GM13977 (cell line): ENCODE data around the gene DDX54.
"Not testable (repeated sequence)": the region's sequence is repeated elsewhere in the genome, so short reads cannot be mapped to it uniquely, and the experiment has no call there.

Source experiments
- DNase-seq: peaks from one replicate; pipeline ENCODE4 v3.0.0; 2012; ENCODE audit warnings: low spot score
- in situ Hi-C: fragments of 300-500 bp; cut with MboI; formaldehyde crosslinking; loops from one replicate; pipeline ENCODE4 v1.12.0; 2022; ENCODE audit warnings: low sequenced_read_pairs, low pct_unique_long_range_greater_than_20kb, mixed read lengths, inconsistent platforms; ENCODE audit not compliant: unreplicated experiment
- TF ChIP-seq, protein P1 (sequence below): IDR thresholded peaks from 2 replicates; pipeline ENCODE4 v1.5.1; 2012; ENCODE audit warnings: mild to moderate bottlenecking, control low read depth; ENCODE audit not compliant: insufficient read depth; ENCODE audit errors: extremely low read depth, missing control alignments

The DDX54 gene

DNA sequence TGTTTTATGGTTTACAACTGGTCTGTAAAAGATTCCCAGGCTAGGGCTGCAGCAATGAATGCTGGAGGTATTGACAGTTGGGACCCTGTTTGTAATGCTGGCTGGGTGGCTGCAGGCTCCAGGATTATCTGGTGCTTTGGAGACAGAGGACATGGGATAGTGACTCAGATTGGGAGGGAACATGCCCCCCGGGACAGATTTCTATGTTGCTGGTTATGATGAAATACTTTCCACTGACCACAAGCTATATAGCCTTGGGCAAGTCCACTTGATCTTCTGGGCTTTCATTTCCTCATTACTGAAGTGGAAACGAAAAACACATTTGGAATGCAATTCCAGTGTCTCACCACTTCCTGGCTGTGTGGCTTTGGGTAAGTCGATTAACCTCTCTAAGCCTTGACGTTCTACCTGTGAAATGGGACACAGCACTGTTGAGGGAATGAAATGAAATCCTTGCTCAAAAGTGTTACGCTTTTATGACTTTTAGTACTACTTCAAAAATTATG lies 29.7 kb upstream of the DDX54 start:
- no peak for DNase-seq
- TF ChIP-seq, protein P1, sequence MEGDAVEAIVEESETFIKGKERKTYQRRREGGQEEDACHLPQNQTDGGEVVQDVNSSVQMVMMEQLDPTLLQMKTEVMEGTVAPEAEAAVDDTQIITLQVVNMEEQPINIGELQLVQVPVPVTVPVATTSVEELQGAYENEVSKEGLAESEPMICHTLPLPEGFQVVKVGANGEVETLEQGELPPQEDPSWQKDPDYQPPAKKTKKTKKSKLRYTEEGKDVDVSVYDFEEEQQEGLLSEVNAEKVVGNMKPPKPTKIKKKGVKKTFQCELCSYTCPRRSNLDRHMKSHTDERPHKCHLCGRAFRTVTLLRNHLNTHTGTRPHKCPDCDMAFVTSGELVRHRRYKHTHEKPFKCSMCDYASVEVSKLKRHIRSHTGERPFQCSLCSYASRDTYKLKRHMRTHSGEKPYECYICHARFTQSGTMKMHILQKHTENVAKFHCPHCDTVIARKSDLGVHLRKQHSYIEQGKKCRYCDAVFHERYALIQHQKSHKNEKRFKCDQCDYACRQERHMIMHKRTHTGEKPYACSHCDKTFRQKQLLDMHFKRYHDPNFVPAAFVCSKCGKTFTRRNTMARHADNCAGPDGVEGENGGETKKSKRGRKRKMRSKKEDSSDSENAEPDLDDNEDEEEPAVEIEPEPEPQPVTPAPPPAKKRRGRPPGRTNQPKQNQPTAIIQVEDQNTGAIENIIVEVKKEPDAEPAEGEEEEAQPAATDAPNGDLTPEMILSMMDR, result no peak
- in situ Hi-C loops, result no loop called here

DNA sequence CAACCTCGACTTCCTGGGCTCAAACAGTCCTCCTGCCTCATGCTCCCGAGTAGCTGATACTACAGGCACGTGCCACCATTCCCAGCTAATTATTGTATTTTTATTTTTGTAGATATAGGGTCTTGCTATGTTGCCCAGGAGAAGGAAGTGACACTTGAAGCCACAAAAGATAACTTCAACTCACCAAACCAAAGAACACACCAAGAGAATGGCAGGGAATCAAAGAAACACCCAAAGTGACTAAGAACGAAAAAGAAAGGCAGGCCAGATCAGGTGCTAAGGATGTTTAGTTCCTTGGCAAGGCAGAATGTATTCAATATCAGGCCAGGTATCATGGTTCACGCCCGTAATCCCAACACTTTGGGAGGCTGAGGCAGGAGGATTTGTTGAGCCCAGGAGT lies 25.9 kb upstream of the DDX54 start:
- in situ Hi-C loops, result no loop called here
- no peak for DNase-seq
- TF ChIP-seq, protein P1, result no peak

DNA sequence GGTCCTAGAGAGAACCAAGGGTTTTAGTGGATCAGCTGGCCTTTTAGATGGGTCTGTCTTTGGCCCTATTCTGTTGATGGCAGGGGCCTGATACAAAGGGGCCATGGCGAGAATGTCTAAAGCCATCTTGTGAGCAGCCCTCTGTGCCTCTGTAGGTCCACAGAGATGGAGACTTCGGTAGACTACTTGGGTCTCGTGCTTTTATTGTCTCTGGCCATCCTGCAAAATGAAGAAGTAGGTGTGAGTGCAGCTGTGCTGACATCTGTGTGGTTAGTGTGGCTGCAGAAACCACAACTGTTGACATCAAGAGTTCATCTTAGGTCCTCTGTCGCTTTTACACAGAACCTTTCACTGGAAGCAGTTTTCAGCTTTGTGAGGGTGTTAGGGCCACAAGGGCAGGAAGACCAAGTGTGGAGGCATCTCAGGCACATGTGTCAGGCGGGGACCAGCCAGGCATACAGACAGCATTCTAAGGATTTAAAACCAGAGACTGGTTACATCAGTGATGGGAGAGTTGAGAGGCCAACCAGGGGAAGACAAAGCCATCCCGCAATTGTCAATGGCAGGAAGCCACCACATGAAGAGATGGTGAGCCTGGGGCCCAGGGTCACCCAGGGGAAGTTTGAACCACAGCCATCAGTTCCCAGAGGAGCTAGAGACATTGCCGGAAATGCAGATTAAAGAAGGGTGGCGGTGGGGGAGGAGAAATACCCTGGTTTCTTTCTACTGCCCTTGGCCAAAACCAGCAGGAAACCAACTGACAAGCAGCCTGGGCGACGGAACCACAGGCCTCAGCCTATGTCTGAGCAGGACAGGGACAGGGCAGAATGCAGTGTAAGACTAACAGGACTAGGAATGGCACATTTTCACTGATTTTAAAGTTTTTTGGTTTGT lies 23.0 kb upstream of the DDX54 start:
- TF ChIP-seq, protein P1, result no peak
- in situ Hi-C loops, result no loop called here
- peak; percentile 84 for DNase-seq

DNA sequence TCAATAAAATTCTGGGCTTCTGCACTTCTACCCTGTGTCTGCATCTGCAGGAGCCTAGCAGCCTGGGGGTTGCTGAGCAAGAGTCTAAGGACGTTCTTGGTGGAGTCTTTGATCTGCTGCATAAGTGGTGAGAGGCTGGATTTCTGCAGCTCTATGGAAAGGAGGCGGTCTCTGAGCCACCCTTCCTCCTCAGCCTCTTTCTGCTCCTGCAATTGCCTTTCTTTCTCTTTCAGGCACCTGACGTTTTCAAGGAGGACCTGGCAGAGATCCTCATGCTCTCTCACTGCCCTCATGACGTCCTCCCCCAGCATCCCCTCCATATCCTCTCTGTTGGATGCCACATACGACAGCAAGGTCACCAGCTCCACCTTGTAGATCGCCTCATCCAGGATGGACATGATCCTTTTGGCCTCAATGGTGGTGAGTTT lies 22.3 kb upstream of the DDX54 start:
- in situ Hi-C loops, result no loop called here
- DNase-seq, result no peak
- TF ChIP-seq, protein P1, result no peak

DNA sequence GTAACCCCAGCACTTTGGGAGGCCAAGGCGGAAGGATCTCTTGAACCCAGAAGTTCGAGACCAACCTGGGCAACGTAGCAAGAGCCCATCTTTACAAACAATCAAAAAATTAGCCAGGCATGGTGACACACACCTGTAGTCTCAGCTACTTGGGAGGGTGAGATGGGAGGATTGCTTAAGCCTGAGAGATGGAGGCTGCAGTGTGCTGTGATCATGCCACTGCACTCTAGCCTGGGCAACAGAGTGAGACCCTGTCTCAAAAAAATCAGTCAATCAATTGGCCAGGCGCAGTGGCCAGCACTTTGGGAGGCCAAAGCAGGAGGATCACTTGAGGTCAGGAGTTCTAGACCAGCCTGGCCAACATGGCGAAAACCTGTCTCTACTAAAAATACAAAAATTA lies 21.5 kb upstream of the DDX54 start:
- DNase-seq, in situ Hi-C loops: not testable (repeated sequence)

DNA sequence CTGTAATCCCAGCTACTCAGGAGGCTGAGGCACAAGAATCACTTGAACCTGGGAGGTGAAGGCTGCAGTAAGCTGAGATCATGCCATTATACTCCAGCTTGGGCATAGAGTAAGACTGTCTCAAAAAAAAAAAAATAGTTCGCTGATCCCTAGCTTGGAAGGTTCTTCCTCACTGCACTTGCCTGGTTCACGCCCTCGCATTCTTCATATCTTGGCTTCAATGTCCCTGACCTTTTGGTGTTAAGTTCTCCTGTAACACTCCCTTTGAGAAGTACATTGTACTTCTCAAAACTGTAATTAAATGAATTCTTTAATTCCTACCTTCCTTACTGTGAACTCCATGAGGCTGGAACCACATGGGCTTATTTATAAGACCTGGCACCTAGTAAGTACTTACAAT lies 19.5 kb upstream of the DDX54 start:
- TF ChIP-seq, protein P1, result no peak
- in situ Hi-C loops, result no loop called here
- no peak for DNase-seq

DNA sequence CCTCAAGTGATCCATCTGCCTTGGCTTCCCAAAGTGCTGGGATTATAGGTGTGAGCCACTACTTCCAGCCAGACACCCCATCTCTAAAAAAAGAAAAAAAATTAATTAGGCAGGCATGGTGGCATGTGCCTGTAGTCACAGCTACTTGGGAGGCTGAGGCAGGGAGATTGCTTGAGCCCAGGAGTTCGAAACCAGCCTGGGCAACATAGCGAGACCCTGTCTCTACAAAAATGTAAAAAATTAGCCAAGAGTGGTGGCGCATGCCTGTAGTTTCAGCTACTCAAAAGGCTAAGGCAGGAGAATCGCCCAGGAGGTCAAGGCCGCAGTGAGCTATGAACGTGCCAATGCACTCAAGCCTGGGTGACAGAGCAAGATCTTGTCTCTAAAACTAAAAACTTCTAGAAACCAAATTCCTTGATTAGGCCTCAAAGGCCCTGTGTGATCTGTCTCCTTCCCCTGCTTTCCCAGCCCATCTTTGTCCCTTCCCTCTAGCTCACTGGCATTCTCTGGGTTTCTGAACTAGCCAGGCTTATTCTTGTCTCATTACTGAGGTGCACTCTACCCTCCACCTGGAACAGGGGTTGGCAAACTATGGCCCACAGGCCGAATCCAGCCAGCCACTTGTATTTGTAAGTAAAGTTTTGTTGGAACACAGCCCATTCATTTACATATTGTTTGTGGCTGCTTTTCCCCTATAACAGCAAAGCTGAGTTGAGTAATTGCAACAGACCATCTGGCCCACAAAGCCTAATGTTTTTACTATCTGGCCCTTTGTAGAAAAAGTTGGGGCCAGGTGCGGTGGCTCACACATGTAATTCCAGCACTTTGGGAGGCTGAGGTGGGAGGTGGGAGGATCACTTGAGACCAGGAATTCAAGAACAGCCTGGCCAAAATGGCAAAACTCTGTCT lies 18.8 kb upstream of the DDX54 start:
- TF ChIP-seq, protein P1, result no peak
- no peak for DNase-seq
- in situ Hi-C loops, result no loop called here
